Measurements from ENCODE around the gene MCEMP1. TPM values are rescaled to one million over a fixed set of nuclear protein-coding genes. Genes with fewer than 3 reads are reported as not detected.

The MCEMP1 gene
- total RNA-seq, 4 donors from 2014 or later = 0.41 TPM; not detected in 3

GRCh38 chr19:7682175-7682855 lies 5.4 kb downstream of the MCEMP1 start:
- peak overlapping the region in 2 of 4 donors; percentile 89 for H3K27ac ChIP-seq
- WGBS, 2 donors (ENCODE audit: low coverage in 1 of 2) = 94% methylated on average over 74 of the region's 74 CpGs; no CpG with 5 or more reads in 1 of the 2 donors
- H3K4me1 ChIP-seq = peaks cover 0 to 14% (median 9%) of the 10 kb centered on the region in 4 donors
- in situ Hi-C loops (cut with MboI; ENCODE audit: low pct_ligation_motif_present in 1 of 4, low pct_unique_long_range_greater_than_20kb in 1 of 4, low sequenced_read_pairs in 3 of 4) = loop anchor here in 1 of 4 donors (10.0 kb wide), 1 partner anchor 118 kb away; no protein-coding TSS in a partner anchor
- DNase-seq = no peak
- intact Hi-C loops (cut with DNase I; ENCODE audit: low total_unique reads) = loop anchor here (10.0 kb wide), 1 partner anchor 588 kb away; no protein-coding TSS in a partner anchor
- H3K9me3 ChIP-seq = no peaks in the 10 kb centered on the region
- peak overlapping the region in 2 of 4 donors; percentile 93 to 94 for H3K4me3 ChIP-seq
- H3K27me3 ChIP-seq = peaks cover 11% of the 10 kb centered on the region
- H3K36me3 ChIP-seq = no peaks in the 10 kb centered on the region
- TF ChIP-seq POLR2A (IDR thresholded peaks at IDR 0.05) (no peak), EP300 (IDR thresholded peaks at IDR 0.05; ENCODE audit: low read depth) (no peak), POLR2AphosphoS5 (IDR thresholded peaks at IDR 0.05) (no peak)
- TF ChIP-seq, protein P1, sequence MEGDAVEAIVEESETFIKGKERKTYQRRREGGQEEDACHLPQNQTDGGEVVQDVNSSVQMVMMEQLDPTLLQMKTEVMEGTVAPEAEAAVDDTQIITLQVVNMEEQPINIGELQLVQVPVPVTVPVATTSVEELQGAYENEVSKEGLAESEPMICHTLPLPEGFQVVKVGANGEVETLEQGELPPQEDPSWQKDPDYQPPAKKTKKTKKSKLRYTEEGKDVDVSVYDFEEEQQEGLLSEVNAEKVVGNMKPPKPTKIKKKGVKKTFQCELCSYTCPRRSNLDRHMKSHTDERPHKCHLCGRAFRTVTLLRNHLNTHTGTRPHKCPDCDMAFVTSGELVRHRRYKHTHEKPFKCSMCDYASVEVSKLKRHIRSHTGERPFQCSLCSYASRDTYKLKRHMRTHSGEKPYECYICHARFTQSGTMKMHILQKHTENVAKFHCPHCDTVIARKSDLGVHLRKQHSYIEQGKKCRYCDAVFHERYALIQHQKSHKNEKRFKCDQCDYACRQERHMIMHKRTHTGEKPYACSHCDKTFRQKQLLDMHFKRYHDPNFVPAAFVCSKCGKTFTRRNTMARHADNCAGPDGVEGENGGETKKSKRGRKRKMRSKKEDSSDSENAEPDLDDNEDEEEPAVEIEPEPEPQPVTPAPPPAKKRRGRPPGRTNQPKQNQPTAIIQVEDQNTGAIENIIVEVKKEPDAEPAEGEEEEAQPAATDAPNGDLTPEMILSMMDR (IDR thresholded peaks at IDR 0.05) = no peak

- Histone ChIP-seq H3K36me3 (no peaks in the 10 kb centered on the region), H3K4me3 (no peak overlapping the region), H3K9me3 (no peaks in the 10 kb centered on the region), H3K4me1 (peaks cover 0 to 14% (median 7%) of the 10 kb centered on the region in 4 donors), H3K27ac (no peak overlapping the region), H3K27me3 (no peaks in the 10 kb centered on the region)
- no peak for TF ChIP-seq POLR2AphosphoS5 (IDR thresholded peaks at IDR 0.05)
- TF ChIP-seq EP300 (IDR thresholded peaks at IDR 0.05; ENCODE audit: low read depth) = no peak
- TF ChIP-seq, protein P1 (IDR thresholded peaks at IDR 0.05) = no peak
- no peak for TF ChIP-seq POLR2A (IDR thresholded peaks at IDR 0.05)
- intact Hi-C loops (cut with DNase I; ENCODE audit: low total_unique reads) = loop anchor here (10.0 kb wide), 1 partner anchor 591 kb away; no protein-coding TSS in a partner anchor
- DNase-seq = no peak
- in situ Hi-C loops (cut with MboI; ENCODE audit: low pct_ligation_motif_present in 1 of 4, low pct_unique_long_range_greater_than_20kb in 1 of 4, low sequenced_read_pairs in 3 of 4) = loop anchor here in 1 of 4 donors (10.0 kb wide), 1 partner anchor 121 kb away; no protein-coding TSS in a partner anchor
- whole genome bisulfite sequencing, 2 donors (ENCODE audit: low coverage in 1 of 2) = 62 to 100% methylated on average over 1 to 19 of the region's 19 CpGs
Observed at GRCh38 chr19:7685546-7686445, 8.9 kb downstream of the MCEMP1 start.

- no peak for TF ChIP-seq POLR2A (IDR thresholded peaks at IDR 0.05)
- TF ChIP-seq POLR2AphosphoS5 (IDR thresholded peaks at IDR 0.05) = no peak
- TF ChIP-seq, protein P1 (IDR thresholded peaks at IDR 0.05) = no peak
- TF ChIP-seq EP300 (IDR thresholded peaks at IDR 0.05; ENCODE audit: low read depth) = no peak
- Histone ChIP-seq H3K36me3 (no peaks in the 10 kb centered on the region), H3K9me3 (no peaks in the 10 kb centered on the region), H3K4me1 (peaks cover 0 to 4% (median under 1%) of the 10 kb centered on the region in 4 donors), H3K27me3 (no peaks in the 10 kb centered on the region), H3K4me3 (no peak overlapping the region), H3K27ac (no peak overlapping the region)
- WGBS, 2 donors (ENCODE audit: low coverage in 1 of 2) = 90% methylated on average over 12 of the region's 12 CpGs; no CpG with 5 or more reads in 1 of the 2 donors
- in situ Hi-C loops (cut with MboI; ENCODE audit: low pct_ligation_motif_present in 1 of 4, low pct_unique_long_range_greater_than_20kb in 1 of 4, low sequenced_read_pairs in 3 of 4) (loop anchor here in 1 of 4 donors (10.0 kb wide), 1 partner anchor 122 kb away; no protein-coding TSS in a partner anchor), intact Hi-C loops (cut with DNase I; ENCODE audit: low total_unique reads) (loop anchor here (10.0 kb wide), 1 partner anchor 592 kb away; no protein-coding TSS in a partner anchor)
- no peak for DNase-seq
Observed at GRCh38 chr19:7687177-7687576, 10.3 kb downstream of the MCEMP1 start.

All from transverse colon (tissue), 4 donors.